Testis (tissue), 3 donors: ENCODE data around the gene ADGRG7. TPM values are rescaled to one million over a fixed set of nuclear protein-coding genes. Genes with fewer than 3 reads are reported as not detected.

Experiments used
- DNase-seq: peaks from one replicate; pipeline ENCODE4 v3.0.0-alpha.2; 2019
- H3K27ac ChIP-seq, 2 donors: fragments of 200-600 bp; sonication (generic); one replicate each; pipeline ENCODE4 v1.5.1; 2019
- H3K27me3 ChIP-seq: fragments of 200-600 bp; sonication (generic); one replicate; pipeline ENCODE4 v1.5.1; 2019
- H3K36me3 ChIP-seq: fragments of 200-600 bp; sonication (generic); one replicate; pipeline ENCODE4 v1.5.1; 2017; ENCODE audit warnings: low read depth; ENCODE audit errors: missing control alignments
- H3K4me1 ChIP-seq: fragments of 200-600 bp; sonication (generic); one replicate; pipeline ENCODE4 v1.5.1; 2019
- H3K4me3 ChIP-seq, 2 donors: fragments of 200-600 bp; sonication (generic); one replicate each; pipeline ENCODE4 v1.5.1; 2017 to 2019
- H3K9me3 ChIP-seq: fragments of 200-600 bp; sonication (generic); one replicate; pipeline ENCODE4 v1.5.1; 2017
- CTCF ChIP-seq, 3 experiments: fragments of 450-650 bp in 2 of 3; fragments of 200-600 bp in 1 of 3; sonication (generic) in 1 of 3; IDR thresholded peaks; one replicate each; pipeline ENCODE4 v1.5.1; 2016 to 2019; ENCODE audit warnings: antibody characterized with exemption in 3 of 3, mild to moderate bottlenecking in 2 of 3, moderate library complexity in 1 of 3
- POLR2A ChIP-seq: fragments of 450-650 bp; IDR thresholded peaks from one replicate; pipeline ENCODE4 v1.6.1; 2017; ENCODE audit warnings: antibody characterized with exemption, mild to moderate bottlenecking, moderate library complexity
- WGBS, 2 donors: methylation state at CpG; one replicate each; pipeline ENCODE4 v1.1.5; 2018; 5-methylcytosine and 5-hydroxymethylcytosine counted together
- intact Hi-C: fragments of 100-400 bp; cut with DNase I; formaldehyde crosslinking; loops from one replicate; pipeline ENCODE4 v1.15.1; 2023; ENCODE audit warnings: low total_unique reads
- polyA plus RNA-seq: library from polyadenylated mRNA; stranded (reverse); fragments of 350-450 nt; fragmentation: Illumina TruSeq; extraction: RNeasy Lipid Tissue Mini Kit (QIAGEN cat#74804); gene quantifications from one replicate; pipeline ENCODE4 v1.2.3, GENCODE V29; 2014; ENCODE audit warnings: low read depth, low replicate concordance; ENCODE audit not compliant: insufficient read depth
- total RNA-seq, 2 donors: library from RNA; depleted of rRNA; stranded (reverse); fragments of >200 nt; gene quantifications; one replicate each; pipeline ENCODE4 v1.2.3, GENCODE V29; 2016

Gene ADGRG7
- total and polyA plus RNA-seq, 3 donors from 2014 or later: 0.16 to 0.43 TPM; not detected in 1

- WGBS, 2 donors: 84 to 90% methylated on average over 7 of the region's 7 CpGs
- DNase-seq: no peak
- intact Hi-C loops: no loop called here
- Histone ChIP-seq H3K27ac (no peak overlapping the region), H3K9me3 (no peaks in the 10 kb centered on the region), H3K4me3 (no peak overlapping the region), H3K4me1 (no peaks in the 10 kb centered on the region), H3K36me3 (no peaks in the 10 kb centered on the region), H3K27me3 (no peaks in the 10 kb centered on the region)
- no peak for TF ChIP-seq POLR2A
- no peak for TF ChIP-seq CTCF (IDR thresholded peaks at IDR 0.05)
These were observed 87.8 kb downstream of the ADGRG7 start for GRCh38 chr3:100697172-100697571.

- TF ChIP-seq POLR2A: no peak
- TF ChIP-seq CTCF (IDR thresholded peaks at IDR 0.05): no peak
- intact Hi-C loops: no loop called here
- no peak for DNase-seq
- 77 to 82% methylated on average over 5 of the region's 5 CpGs for WGBS, 2 donors
- Histone ChIP-seq H3K27me3 (no peaks in the 10 kb centered on the region), H3K9me3 (no peaks in the 10 kb centered on the region), H3K27ac (no peak overlapping the region), H3K36me3 (no peaks in the 10 kb centered on the region), H3K4me3 (no peak overlapping the region), H3K4me1 (no peaks in the 10 kb centered on the region)
These were observed 88.4 kb downstream of the ADGRG7 start for GRCh38 chr3:100697723-100698285.

- DNase-seq: no peak
- intact Hi-C loops: no loop called here
- 58 to 67% methylated on average over 3 of the region's 3 CpGs for WGBS, 2 donors
These were observed 89.3 kb downstream of the ADGRG7 start for GRCh38 chr3:100698736-100699135.

GRCh38 chr3:100700708-100701107, 91.3 kb downstream of the ADGRG7 start:
- Histone ChIP-seq H3K4me3 (no peak overlapping the region), H3K27ac (no peak overlapping the region), H3K4me1 (no peaks in the 10 kb centered on the region), H3K36me3 (no peaks in the 10 kb centered on the region), H3K9me3 (no peaks in the 10 kb centered on the region), H3K27me3 (no peaks in the 10 kb centered on the region)
- WGBS, 2 donors: 88 to 89% methylated on average over 5 of the region's 5 CpGs
- no peak for DNase-seq
- TF ChIP-seq POLR2A (no peak), CTCF (IDR thresholded peaks at IDR 0.05) (no peak)
- intact Hi-C loops: no loop called here

More at GRCh38 chr3:100698736-100699135, 89.3 kb downstream of the ADGRG7 start:
- Histone ChIP-seq H3K36me3 (no peaks in the 10 kb centered on the region), H3K4me3 (no peak overlapping the region), H3K4me1 (no peaks in the 10 kb centered on the region), H3K27me3 (no peaks in the 10 kb centered on the region), H3K9me3 (no peaks in the 10 kb centered on the region), H3K27ac (no peak overlapping the region)
- TF ChIP-seq POLR2A (no peak), CTCF (IDR thresholded peaks at IDR 0.05) (no peak)
